ENCODE results near the gene CSTF3.

Gene CSTF3

GRCh38 chr11:33039274-33040032 is 121.8 kb downstream of the CSTF3 start, which contains the start of gene TCP11L1:
Gene TCP11L1, plus strand, starts transcription at chr11:33039572. Its CDS starts 4,202 bp downstream, at chr11:33043774.
- Histone ChIP-seq H3K4me3 (ENCODE audit: low read depth, low read length) (peak within 1 kb of the TSS; percentile 83), H2AFZ (peak within 1 kb of the TSS; percentile 86), H3K79me2 (no peaks in the 10 kb centered on the region), H3K4me1 (peaks cover 2% of the 10 kb centered on the region), H3K27ac (peak within 1 kb of the TSS; percentile 96), H3K4me2 (ENCODE audit: low read length) (peak within 1 kb of the TSS; percentile 60), H3K9ac (peak within 1 kb of the TSS; percentile 80), H3K9me3 (ENCODE audit: control insufficient read depth, low read length) (no peaks in the 10 kb centered on the region), H3K36me3 (ENCODE audit: control insufficient read depth, insufficient read depth, low read length) (no peaks in the 10 kb centered on the region), H3K27me3 (ENCODE audit: control insufficient read depth, insufficient read depth, low read length) (no peaks in the 10 kb centered on the region)
- no peak for TF ChIP-seq CTCF (IDR thresholded peaks at IDR 0.05)

GRCh38 chr11:33035011-33035410 is 126.3 kb downstream of the CSTF3 start:
- no peaks in the 10 kb centered on the region for H3K9me3 ChIP-seq (ENCODE audit: control insufficient read depth, low read length)
- H3K9ac ChIP-seq: no peak overlapping the region
- H3K79me2 ChIP-seq: no peaks in the 10 kb centered on the region
- H3K4me3 ChIP-seq (ENCODE audit: low read depth, low read length): no peak overlapping the region
- no peaks in the 10 kb centered on the region for H3K36me3 ChIP-seq (ENCODE audit: control insufficient read depth, insufficient read depth, low read length)
- no peak overlapping the region for H3K4me2 ChIP-seq (ENCODE audit: low read length)
- H3K27ac ChIP-seq: no peak overlapping the region
- no peaks in the 10 kb centered on the region for H3K4me1 ChIP-seq
- no peak overlapping the region for H2AFZ ChIP-seq
- no peaks in the 10 kb centered on the region for H3K27me3 ChIP-seq (ENCODE audit: control insufficient read depth, insufficient read depth, low read length)
- TF ChIP-seq CTCF (IDR thresholded peaks at IDR 0.05): no peak

Measured in parathyroid adenoma (tissue), 2 donors.